Endothelial cell of umbilical vein (primary cell): ENCODE measurements around the gene TMEM11. TPM values are rescaled to one million over a fixed set of nuclear protein-coding genes. Genes with fewer than 3 reads are reported as not detected.

Experiments used
- BruUV-seq: library from RNA; stranded (reverse); fragments of 400-500 nt; replicated peaks from 2 replicates; lab custom pipeline; 2021; lab: Mats Ljungman, UMichigan
- CTCF ChIA-PET: fragments of 300-600, 350-600 bp; sonication (Branson Sonifier 250); formaldehyde crosslinking; loops from one replicate; lab custom pipeline; 2021; ENCODE audit warnings: antibody characterized with exemption, inconsistent platforms; lab: Charles Lee
- POLR2A ChIA-PET: fragments of 300-600, 350-600 bp; sonication (Branson Sonifier 250); formaldehyde crosslinking; loops from one replicate; lab custom pipeline; 2021; ENCODE audit warnings: antibody characterized with exemption, inconsistent platforms; lab: Charles Lee
- DNase-seq: peaks from one replicate; pipeline ENCODE4 v3.0.0-alpha.2; 2011; ENCODE audit warnings: low read depth, low spot score
- FAIRE-seq: peaks from 2 replicates; lab custom pipeline; 2011; peaks lifted over from hg19 to GRCh38; lab: Jason Lieb, UNC
- H2AFZ ChIP-seq: 2 replicates; pipeline ENCODE4 v1.6.0; 2012; ENCODE audit warnings: low read depth, low read length, control low read depth, inconsistent platforms
- H3K27ac ChIP-seq: 2 replicates; pipeline ENCODE4 v1.5.1; 2011; ENCODE audit warnings: low read depth, mild to moderate bottlenecking, control low read depth, low read length, moderate library complexity; ENCODE audit not compliant: insufficient read depth
- H3K27me3 ChIP-seq, 2 experiments: 2 replicates each; pipeline versions ENCODE4 v1.6.0 to v1.6.1; 2011; ENCODE audit warnings: low read length in 2 of 2, mixed read lengths in 1 of 2; ENCODE audit not compliant: control insufficient read depth in 2 of 2, insufficient read depth in 2 of 2
- H3K36me3 ChIP-seq, 2 experiments: 2 replicates in 1 of 2; 3 replicates in 1 of 2; pipeline ENCODE4 v1.5.1; 2011; ENCODE audit warnings: low read length in 2 of 2, mild to moderate bottlenecking in 1 of 2, moderate library complexity in 1 of 2; ENCODE audit not compliant: control insufficient read depth in 2 of 2, insufficient read depth in 2 of 2; ENCODE audit errors: extremely low read depth in 1 of 2
- H3K4me1 ChIP-seq: 3 replicates; pipeline ENCODE4 v1.5.1; 2011; ENCODE audit warnings: mild to moderate bottlenecking, low read length; ENCODE audit not compliant: control insufficient read depth, insufficient read depth; ENCODE audit errors: extremely low read depth
- H3K4me2 ChIP-seq: 2 replicates; pipeline ENCODE4 v1.6.1; 2011; ENCODE audit warnings: low read length, control low read depth, mixed read lengths; ENCODE audit not compliant: insufficient read depth
- H3K4me3 ChIP-seq, 3 experiments: fragments of 200-600 bp in 1 of 3; sonication (generic), shearing (Covaris generic) in 1 of 3; replicated peaks in 1 of 3; 2 replicates each; pipeline ENCODE4 v1.5.1; 2011 to 2016; ENCODE audit warnings: control low read depth in 3 of 3, low read length in 3 of 3, mild to moderate bottlenecking in 2 of 3, inconsistent platforms in 1 of 3, low read depth in 1 of 3, moderate library complexity in 1 of 3; ENCODE audit not compliant: insufficient read depth in 1 of 3
- H3K79me2 ChIP-seq: 2 replicates; pipeline ENCODE4 v1.6.0; 2012; ENCODE audit warnings: low read length, inconsistent platforms; ENCODE audit not compliant: control insufficient read depth, insufficient read depth
- H3K9ac ChIP-seq: replicated peaks from 2 replicates; pipeline ENCODE3; 2011; ENCODE audit warnings: low read length, control low read depth; ENCODE audit not compliant: insufficient read depth; ENCODE audit errors: extremely low read depth
- H3K9me1 ChIP-seq: replicated peaks from 3 replicates; pipeline ENCODE4 v1.6.0; 2011; ENCODE audit warnings: mild to moderate bottlenecking, low read length; ENCODE audit not compliant: control insufficient read depth, insufficient read depth; ENCODE audit errors: extremely low read depth
- H3K9me3 ChIP-seq: replicated peaks from 2 replicates; pipeline ENCODE4 v1.5.1; 2012; ENCODE audit warnings: low read length, inconsistent platforms; ENCODE audit not compliant: control insufficient read depth, insufficient read depth
- H4K20me1 ChIP-seq: replicated peaks from 2 replicates; pipeline ENCODE3; 2011; ENCODE audit warnings: mild to moderate bottlenecking, low read length; ENCODE audit not compliant: control insufficient read depth, insufficient read depth; ENCODE audit errors: extremely low read depth
- EZH2 ChIP-seq: IDR thresholded peaks from 2 replicates; pipeline ENCODE4 v1.6.1; 2012; ENCODE audit warnings: borderline replicate concordance, low read depth, mild to moderate bottlenecking, moderate library complexity, low read length, inconsistent platforms; ENCODE audit not compliant: severe bottlenecking
- FOS ChIP-seq: IDR thresholded peaks from 2 replicates; pipeline ENCODE4 v1.6.1; 2011; ENCODE audit warnings: mild to moderate bottlenecking, low read length, moderate library complexity, borderline replicate concordance; ENCODE audit not compliant: insufficient read depth
- GATA2 ChIP-seq: IDR thresholded peaks from 2 replicates; pipeline ENCODE4 v1.7.0; 2011; ENCODE audit warnings: low read depth, mild to moderate bottlenecking, moderate library complexity, mixed read lengths, low read length; ENCODE audit not compliant: insufficient read length, insufficient read depth
- JUN ChIP-seq: IDR thresholded peaks from 2 replicates; pipeline ENCODE4 v1.6.1; 2011; ENCODE audit warnings: borderline replicate concordance, low read depth; ENCODE audit not compliant: insufficient read length, insufficient read depth
- MYC ChIP-seq: IDR thresholded peaks from one replicate; pipeline ENCODE4 v1.6.1; 2011; ENCODE audit warnings: mild to moderate bottlenecking, low read depth, low read length
- POLR2A ChIP-seq: IDR thresholded peaks from 2 replicates; pipeline ENCODE4 v1.6.1; 2012; ENCODE audit warnings: low read depth, mild to moderate bottlenecking, control low read depth, low read length
- POLR2AphosphoS5 ChIP-seq: IDR thresholded peaks from 2 replicates; pipeline ENCODE4 v1.6.1; 2012; ENCODE audit warnings: low read depth, mild to moderate bottlenecking, control low read depth, low read length, moderate library complexity; ENCODE audit not compliant: insufficient read depth
- dilution Hi-C: fragments of 300-500 bp; cut with MboI; formaldehyde crosslinking; loops from one replicate; pipeline ENCODE4 v1.15.0; 2019; ENCODE audit warnings: low sequenced_read_pairs; ENCODE audit not compliant: extremely low pct_ligation_motif_present
- intact Hi-C: fragments of 100-400 bp; cut with micrococcal nuclease; formaldehyde crosslinking; loops from one replicate; pipeline ENCODE4 v1.10.0; 2022
- polyA plus RNA-seq, 4 experiments: library from polyadenylated mRNA; depleted of rRNA in 3 of 4; stranded (reverse) in 3 of 4; unstranded in 1 of 4; fragments of >200 nt; gene quantifications; 2 replicates each; pipeline versions ENCODE4 v1.2.1 to v1.2.3, GENCODE V29; 2011 to 2012; ENCODE audit warnings: missing spikeins in 1 of 4
- total RNA-seq: library from RNA; stranded (reverse); gene quantifications from 2 replicates; pipeline ENCODE4 v1.2.3, GENCODE V29; 2021
- TF ChIP-seq, protein P1 (sequence below): IDR thresholded peaks from 2 replicates; pipeline ENCODE4 v1.6.1; 2011; ENCODE audit not compliant: insufficient read depth, insufficient read length
- TF ChIP-seq, protein P2 (sequence below), 2 donors: IDR thresholded peaks; 1 replicate in 1 of 2; 2 replicates in 1 of 2; pipeline ENCODE4 v1.5.1; 2011; ENCODE audit warnings: low read length in 2 of 2, mild to moderate bottlenecking in 2 of 2, moderate library complexity in 2 of 2, control low read depth in 1 of 2, inconsistent platforms in 1 of 2, low read depth in 1 of 2; ENCODE audit not compliant: insufficient read depth in 1 of 2; ENCODE audit errors: extremely low read depth in 1 of 2

TMEM11 gene
- total and polyA plus RNA-seq, 2 donors (not counting 3 experiments of a cell fraction or from before 2014, with no cell fraction given) = 27.4 to 79.9 TPM

DNA sequence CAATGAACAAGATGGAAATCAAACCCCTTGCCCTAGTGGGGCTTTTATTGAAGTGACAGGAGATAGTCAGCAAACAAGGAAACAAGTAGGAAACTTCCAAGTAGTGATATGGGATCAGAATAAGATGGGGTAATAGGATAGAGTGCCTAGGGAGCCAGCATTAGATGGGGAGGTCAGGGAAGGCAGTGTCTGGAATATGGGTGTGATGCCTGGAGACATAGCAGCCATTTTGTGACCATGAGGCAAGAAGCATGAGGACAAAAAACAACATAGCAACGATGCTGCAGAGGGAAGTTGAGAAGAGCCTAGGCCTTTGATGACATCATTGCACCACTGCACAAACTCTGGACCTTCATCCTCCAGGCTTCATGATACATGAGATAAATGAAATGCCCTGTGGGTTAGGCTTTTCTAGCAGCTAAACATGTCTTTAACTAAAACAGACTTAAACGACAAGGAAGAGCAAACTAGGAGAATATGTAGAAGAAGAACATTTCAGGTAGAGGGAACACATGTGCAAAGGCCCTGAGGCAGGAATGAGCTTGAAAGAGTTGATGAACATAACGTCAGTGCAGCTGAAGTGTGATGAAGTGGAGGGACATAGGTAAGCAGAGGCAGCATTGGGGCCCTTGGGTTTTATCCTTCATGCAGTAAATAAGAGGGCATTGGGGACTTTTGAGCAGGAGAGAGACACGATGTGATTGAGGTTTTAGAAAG lies 18.2 kb upstream of the TMEM11 start:
- Histone ChIP-seq H3K4me3 (no peak overlapping the region), H3K9me1 (no peaks in the 10 kb centered on the region), H3K4me1 (no peaks in the 10 kb centered on the region), H3K9ac (no peak overlapping the region), H3K27me3 (no peaks in the 10 kb centered on the region), H3K27ac (no peak overlapping the region), H4K20me1 (no peaks in the 10 kb centered on the region), H3K9me3 (no peaks in the 10 kb centered on the region), H3K79me2 (no peaks in the 10 kb centered on the region), H3K4me2 (no peak overlapping the region), H3K36me3 (no peaks in the 10 kb centered on the region), H2AFZ (no peak overlapping the region)
- POLR2A ChIA-PET = no interaction called here
- no TSS peak for BruUV-seq
- intact Hi-C loops (no loop called here), dilution Hi-C loops (no loop called here)
- CTCF ChIA-PET = interaction anchor here (1.7 kb wide), 1 partner anchor 103 kb away, joined by 8 read pairs; no protein-coding TSS in a partner anchor
- FAIRE-seq (no peak), DNase-seq (no peak)
- TF ChIP-seq, protein P1, sequence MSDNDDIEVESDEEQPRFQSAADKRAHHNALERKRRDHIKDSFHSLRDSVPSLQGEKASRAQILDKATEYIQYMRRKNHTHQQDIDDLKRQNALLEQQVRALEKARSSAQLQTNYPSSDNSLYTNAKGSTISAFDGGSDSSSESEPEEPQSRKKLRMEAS = no peak
- no peak for TF ChIP-seq EZH2
- TF ChIP-seq POLR2A = no peak
- TF ChIP-seq POLR2AphosphoS5 = no peak
- TF ChIP-seq, protein P2, sequence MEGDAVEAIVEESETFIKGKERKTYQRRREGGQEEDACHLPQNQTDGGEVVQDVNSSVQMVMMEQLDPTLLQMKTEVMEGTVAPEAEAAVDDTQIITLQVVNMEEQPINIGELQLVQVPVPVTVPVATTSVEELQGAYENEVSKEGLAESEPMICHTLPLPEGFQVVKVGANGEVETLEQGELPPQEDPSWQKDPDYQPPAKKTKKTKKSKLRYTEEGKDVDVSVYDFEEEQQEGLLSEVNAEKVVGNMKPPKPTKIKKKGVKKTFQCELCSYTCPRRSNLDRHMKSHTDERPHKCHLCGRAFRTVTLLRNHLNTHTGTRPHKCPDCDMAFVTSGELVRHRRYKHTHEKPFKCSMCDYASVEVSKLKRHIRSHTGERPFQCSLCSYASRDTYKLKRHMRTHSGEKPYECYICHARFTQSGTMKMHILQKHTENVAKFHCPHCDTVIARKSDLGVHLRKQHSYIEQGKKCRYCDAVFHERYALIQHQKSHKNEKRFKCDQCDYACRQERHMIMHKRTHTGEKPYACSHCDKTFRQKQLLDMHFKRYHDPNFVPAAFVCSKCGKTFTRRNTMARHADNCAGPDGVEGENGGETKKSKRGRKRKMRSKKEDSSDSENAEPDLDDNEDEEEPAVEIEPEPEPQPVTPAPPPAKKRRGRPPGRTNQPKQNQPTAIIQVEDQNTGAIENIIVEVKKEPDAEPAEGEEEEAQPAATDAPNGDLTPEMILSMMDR (IDR thresholded peaks at IDR 0.05; ENCODE audit: extremely low read depth in 1 of 2, insufficient read depth in 1 of 2, low read depth in 1 of 2, low read length in 2 of 2) = no peak
- TF ChIP-seq GATA2 = no peak
- TF ChIP-seq FOS = no peak
- no peak for TF ChIP-seq JUN
- no peak for TF ChIP-seq MYC
